Measurements from ENCODE around the gene SLC6A9.
A peak's percentile ranks its signal among the peaks of the same experiment; 100 is the strongest.

SLC6A9 gene

GRCh38 chr1:43998000-43998378, 33.3 kb downstream of the SLC6A9 start:
- DNase-seq = no peak

- no peak for DNase-seq
Measured at GRCh38 chr1:43997295-43997999, 33.8 kb downstream of the SLC6A9 start.

GRCh38 chr1:43996733-43997115, 34.5 kb downstream of the SLC6A9 start:
- DNase-seq = no peak

GRCh38 chr1:43995984-43996732, 35.1 kb downstream of the SLC6A9 start:
- no peak for DNase-seq

GRCh38 chr1:43994794-43995790, 36.2 kb downstream of the SLC6A9 start:
- DNase-seq = no peak

- no peak for DNase-seq
Measured at GRCh38 chr1:43994071-43994470, 37.2 kb downstream of the SLC6A9 start.

GRCh38 chr1:43993206-43993914, 37.9 kb downstream of the SLC6A9 start:
- DNase-seq = no peak

- no peak for DNase-seq
Measured at GRCh38 chr1:43992232-43992995, 38.8 kb downstream of the SLC6A9 start.

GRCh38 chr1:43991476-43992231, 39.6 kb downstream of the SLC6A9 start, which contains the start of gene CCDC24:
TSS of gene CCDC24 (plus strand) at chr1:43991599. CDS start at chr1:43991879, 280 bp downstream.
- peak; percentile 82 for DNase-seq

DNA sequence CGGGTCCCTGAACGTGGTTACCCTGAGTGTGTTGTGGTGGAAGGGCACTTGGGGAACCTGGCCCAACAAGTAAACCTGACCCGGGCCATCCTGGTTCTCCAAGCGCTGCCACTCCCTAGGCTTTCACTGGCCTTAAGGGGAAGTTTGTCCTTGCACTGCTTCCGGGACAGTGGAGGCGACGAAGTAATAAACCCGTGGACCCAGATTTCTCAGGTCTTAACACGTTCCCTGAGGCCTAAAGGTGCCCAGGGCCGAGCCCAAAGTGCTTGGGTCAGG, 40.1 kb downstream of the SLC6A9 start:
- DNase-seq = no peak

DNA sequence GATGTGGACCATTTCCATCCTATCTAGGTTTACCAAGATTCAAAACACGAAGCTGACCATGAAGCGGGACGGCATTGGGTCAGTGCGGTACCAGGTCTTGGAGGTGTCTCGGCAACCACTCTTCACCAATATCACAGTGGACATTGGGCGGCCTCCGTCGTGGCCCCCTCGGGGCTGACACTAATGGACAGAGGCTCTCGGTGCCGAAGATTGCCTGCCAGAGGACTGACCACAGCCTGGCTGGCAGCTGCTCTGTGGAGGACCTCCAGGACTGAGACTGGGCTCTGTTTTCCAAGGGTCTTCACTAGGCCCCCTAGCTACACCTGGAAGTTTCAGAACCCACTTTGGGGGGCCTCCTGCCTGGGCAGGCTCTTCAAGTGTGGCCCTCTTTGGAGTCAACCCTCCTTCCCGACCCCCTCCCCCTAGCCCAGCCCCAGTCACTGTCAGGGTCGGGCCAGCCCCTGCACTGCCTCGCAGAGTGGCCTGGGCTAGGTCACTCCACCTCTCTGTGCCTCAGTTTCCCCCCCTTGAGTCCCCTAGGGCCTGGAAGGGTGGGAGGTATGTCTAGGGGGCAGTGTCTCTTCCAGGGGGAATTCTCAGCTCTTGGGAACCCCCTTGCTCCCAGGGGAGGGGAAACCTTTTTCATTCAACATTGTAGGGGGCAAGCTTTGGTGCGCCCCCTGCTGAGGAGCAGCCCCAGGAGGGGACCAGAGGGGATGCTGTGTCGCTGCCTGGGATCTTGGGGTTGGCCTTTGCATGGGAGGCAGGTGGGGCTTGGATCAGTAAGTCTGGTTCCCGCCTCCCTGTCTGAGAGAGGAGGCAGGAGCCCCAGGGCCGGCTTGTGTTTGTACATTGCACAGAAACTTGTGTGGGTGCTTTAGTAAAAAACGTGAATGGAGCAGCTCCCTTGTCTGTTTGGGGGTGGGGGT, 40.7 kb downstream of the SLC6A9 start:
- DNase-seq = no peak

GRCh38 chr1:43987159-43987902, 43.9 kb downstream of the SLC6A9 start:
- DNase-seq = no peak

- no peak for DNase-seq
Measured at GRCh38 chr1:43986712-43987111, 44.5 kb downstream of the SLC6A9 start.

DNA sequence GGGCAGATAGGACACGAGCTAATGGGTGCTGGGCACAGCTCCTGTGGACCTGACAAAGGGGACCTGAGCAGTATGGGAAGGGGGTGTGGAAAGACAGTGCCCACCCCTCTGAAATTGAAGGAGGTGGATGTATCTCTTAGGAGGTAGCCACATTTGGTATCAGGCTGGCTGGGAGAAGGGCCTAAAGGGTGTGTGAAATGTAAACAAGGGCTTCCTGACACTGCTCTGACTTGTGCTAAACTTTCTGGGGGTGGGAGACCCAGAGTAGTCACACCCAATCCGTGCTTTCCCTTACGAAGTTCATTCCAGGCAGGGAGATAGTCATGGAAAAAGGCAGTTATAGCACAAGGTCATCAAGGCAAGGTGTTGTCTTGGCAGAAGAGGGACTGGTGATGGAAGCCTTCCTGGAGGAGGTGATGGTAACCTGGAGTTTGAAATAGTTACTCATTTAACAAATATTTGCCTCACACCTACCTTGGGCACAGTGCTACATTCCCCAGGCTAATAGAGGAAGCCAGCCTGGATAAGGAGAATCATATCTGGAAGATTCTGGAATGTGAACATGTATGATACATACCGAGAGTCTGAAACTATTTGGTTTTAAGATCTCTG, 45.2 kb downstream of the SLC6A9 start:
- DNase-seq = no peak

- no peak for DNase-seq
Measured at GRCh38 chr1:43984855-43985254, 46.4 kb downstream of the SLC6A9 start.

DNA sequence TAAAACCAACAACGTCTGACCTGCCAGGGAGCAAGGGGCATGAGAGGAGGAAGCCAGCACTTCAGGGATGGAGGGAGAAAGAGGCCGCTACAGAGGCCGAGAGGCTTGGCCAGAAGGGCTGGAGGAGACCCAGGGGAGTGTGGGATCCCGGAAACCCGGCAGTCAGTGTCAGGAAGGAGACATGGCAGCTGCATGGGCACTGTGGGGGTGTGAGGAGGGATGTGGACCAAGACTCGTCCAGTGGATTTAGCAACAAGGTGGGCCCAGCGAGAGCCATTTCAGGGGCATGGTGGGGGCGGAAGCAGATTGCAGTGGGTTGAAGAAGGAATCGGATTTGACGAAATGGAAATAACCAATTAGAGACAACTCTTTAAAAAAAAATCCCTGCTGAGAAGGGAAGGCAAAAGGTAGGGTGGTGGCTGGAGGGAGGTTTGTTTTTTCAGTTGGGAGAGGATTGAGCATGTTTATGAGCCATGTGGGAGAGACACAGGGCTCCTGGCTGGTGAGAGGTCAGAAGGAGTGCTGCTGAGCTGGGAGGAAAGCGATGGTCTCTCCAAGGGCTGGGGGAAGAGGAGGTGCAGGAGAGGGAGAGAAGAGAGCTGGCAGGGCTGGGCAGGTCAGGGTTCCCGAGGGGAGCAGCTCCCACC, 47.9 kb downstream of the SLC6A9 start:
- no peak for DNase-seq

DNA sequence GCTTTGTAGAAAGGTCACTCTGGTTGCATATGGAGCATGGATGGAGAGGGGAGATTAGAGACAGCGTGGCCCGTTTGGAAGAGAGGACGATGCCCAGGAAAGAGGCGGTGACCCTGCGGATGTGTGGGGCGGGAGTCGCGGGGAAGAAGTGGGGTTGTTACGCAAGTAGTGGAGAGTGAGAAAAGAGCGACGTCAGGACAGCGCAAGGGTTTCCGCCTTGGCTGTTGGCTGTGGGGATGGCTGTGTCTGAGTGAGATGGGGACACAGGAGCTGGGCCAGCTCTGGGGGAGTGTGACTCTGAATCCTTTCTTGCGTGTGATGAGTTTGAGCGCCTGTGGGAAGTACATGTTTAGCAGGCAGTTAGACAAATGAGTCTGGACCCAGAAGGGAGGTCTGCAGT, 48.5 kb downstream of the SLC6A9 start:
- no peak for DNase-seq

- no peak for DNase-seq
Measured at GRCh38 chr1:43982241-43982640, 49.0 kb downstream of the SLC6A9 start.

All from CD4-positive, alpha-beta T cell treated with Interleukin-21 for 1 hour (primary cell).